Gastroesophageal sphincter (tissue), 3 donors: ENCODE results near the gene SLC10A6.

Experiments
- POLR2A ChIP-seq, 2 donors: fragments of 450-650 bp; IDR thresholded peaks; one replicate each; pipeline ENCODE4 v1.6.1; 2017; ENCODE audit warnings: antibody characterized with exemption in 2 of 2, mild to moderate bottlenecking in 2 of 2, moderate library complexity in 1 of 2
- TF ChIP-seq, protein P1 (sequence below), 4 experiments: fragments of 200-600 bp in 2 of 4; fragments of 450-650 bp in 2 of 4; sonication (generic) in 1 of 4; IDR thresholded peaks; one replicate each; pipeline ENCODE4 v1.5.1; 2017 to 2019; ENCODE audit warnings: antibody characterized with exemption in 4 of 4, mild to moderate bottlenecking in 2 of 4, moderate library complexity in 2 of 4

DNA sequence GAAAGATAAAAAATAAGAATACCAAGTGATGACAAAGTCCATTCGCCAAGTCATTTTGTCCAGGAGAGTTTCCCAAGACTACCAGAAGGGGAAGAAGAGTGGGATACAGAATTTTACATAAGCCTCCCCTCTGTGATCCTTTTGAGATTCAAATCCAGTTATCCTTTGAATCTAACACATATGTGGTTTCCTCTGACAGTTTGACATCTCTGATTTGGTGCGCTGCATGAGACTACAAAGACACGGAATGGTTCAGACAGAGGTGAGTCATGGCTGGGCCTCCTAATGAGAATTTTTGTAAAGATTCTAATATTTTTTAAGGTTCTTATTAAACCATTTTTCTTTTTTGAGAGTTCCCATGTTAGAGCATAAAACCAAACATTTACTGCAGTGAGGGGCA, 38.3 kb downstream of the SLC10A6 start:
- TF ChIP-seq, protein P1, sequence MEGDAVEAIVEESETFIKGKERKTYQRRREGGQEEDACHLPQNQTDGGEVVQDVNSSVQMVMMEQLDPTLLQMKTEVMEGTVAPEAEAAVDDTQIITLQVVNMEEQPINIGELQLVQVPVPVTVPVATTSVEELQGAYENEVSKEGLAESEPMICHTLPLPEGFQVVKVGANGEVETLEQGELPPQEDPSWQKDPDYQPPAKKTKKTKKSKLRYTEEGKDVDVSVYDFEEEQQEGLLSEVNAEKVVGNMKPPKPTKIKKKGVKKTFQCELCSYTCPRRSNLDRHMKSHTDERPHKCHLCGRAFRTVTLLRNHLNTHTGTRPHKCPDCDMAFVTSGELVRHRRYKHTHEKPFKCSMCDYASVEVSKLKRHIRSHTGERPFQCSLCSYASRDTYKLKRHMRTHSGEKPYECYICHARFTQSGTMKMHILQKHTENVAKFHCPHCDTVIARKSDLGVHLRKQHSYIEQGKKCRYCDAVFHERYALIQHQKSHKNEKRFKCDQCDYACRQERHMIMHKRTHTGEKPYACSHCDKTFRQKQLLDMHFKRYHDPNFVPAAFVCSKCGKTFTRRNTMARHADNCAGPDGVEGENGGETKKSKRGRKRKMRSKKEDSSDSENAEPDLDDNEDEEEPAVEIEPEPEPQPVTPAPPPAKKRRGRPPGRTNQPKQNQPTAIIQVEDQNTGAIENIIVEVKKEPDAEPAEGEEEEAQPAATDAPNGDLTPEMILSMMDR (IDR thresholded peaks at IDR 0.05) = no peak
- TF ChIP-seq POLR2A (IDR thresholded peaks at IDR 0.05) = no peak
